Stimulated activated CD4-positive, alpha-beta T cell treated with anti-CD3 and anti-CD28 coated beads, Interleukin-15, amount 100 ng/mL, for 24 hours (primary cell): Measurements from ENCODE around the gene C11orf91.
"Not testable (repeated sequence)": the region's sequence is repeated elsewhere in the genome, so short reads cannot be mapped to it uniquely, and the experiment has no call there.

Experiments
- DNase-seq: peaks from one replicate; pipeline ENCODE4 v3.0.0-alpha.2; 2020

Gene C11orf91

GRCh38 chr11:33695051-33695566 lies 5.5 kb downstream of the C11orf91 start:
- no peak for DNase-seq

DNA sequence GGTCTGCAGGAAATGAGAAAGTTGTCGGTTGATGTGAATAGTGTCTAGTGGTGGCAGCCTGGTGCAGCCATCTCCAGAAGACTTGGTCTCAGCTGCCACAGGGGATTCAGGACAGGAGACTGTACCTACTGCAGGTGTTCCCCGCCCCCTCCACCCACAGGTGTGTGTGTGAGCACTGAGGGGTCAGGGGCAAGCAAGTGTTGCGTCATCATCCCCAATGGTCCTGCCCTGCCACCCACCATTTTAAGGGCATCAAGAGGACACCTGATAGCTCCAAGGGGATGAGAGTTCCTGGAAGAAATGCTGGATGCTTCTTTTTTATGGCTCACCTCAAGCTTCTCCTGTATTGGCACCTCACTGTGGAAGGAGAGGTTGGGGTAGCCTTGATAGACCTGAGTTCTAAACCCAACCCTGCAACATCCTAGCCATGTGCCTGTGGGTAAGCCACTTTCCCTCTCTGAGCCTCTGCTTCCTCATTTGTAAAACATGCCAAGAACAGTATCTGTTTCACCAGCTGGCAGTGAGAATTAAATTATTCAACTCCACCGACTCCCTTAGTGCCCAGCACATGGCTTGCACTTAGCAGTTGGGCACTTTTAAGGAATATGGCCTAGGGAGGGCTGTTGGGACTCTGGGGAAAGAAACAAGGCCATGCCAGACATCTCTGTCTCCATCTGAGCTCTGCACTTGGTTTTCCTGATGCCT lies 6.1 kb downstream of the C11orf91 start:
- no peak for DNase-seq

GRCh38 chr11:33692541-33692940 lies 8.1 kb downstream of the C11orf91 start:
- no peak for DNase-seq

DNA sequence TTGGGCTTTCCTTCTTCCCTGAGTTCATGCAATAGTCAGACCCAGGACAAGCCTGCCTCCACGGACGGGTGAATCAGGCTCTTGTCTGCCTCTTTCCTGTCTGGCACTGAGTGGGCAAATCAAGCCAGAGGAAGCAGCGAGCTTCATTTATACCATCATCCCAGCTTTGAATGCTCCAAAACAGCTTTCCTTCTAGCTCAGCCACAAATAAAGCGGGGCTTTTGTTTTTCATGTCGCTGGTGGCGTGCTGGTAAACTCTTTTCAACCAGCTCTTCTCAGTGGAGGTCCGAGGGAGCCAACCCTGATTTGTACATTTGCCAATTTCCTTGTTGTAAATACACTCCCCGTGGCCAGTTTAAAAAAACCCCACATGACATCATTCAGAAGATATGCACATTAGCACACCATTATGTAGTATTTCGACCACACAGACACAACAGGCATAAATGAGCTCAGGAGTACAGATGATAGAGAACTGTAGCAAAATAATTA lies 8.6 kb downstream of the C11orf91 start:
- DNase-seq, result no peak

GRCh38 chr11:33691066-33691864 lies 9.4 kb downstream of the C11orf91 start:
- DNase-seq, result no peak

- DNase-seq, result peak; percentile 38
These were observed 10.1 kb downstream of the C11orf91 start for GRCh38 chr11:33690290-33691065.

- no peak for DNase-seq
These were observed 11.1 kb downstream of the C11orf91 start for GRCh38 chr11:33689501-33689900.

DNA sequence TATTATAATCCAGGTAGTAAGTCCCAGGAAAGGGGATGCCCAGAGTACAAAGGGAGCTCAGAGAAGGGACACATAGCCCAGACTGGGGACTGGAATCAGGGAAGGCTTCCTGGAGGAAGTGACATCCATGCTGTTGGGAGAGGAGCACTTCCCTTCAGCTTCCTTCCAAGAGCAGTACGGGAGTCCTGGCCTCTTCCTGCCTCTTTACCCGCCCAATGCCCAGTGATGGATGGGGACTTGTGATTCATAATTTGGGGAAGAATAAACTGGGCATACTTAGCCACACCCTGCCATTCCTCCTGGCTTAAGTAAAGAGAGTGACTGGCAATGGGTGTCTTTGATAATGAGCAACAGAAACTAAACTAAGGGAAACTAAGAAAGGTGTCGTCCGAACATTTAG lies 11.5 kb downstream of the C11orf91 start:
- no peak for DNase-seq

- DNase-seq, result peak; percentile 26
These were observed 12.7 kb downstream of the C11orf91 start for GRCh38 chr11:33687733-33688479.

DNA sequence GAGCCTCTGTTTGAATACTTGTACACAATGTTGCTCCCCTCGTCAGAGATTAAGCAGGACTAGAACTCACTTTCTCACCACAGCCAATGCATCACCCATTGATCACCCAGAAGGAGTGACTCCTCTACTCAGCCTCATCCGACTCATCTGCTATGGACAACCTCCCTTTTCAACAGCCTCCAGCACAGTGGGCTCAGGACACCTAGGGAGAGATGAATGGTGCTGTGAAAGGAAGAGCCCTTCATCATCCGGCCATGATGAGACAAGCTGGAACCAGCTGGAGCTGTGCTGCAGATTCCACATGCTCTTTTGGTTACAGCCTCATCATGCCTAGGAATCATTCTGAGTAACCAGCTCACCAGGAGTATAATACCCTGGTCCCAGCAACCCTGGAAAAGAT lies 15.5 kb downstream of the C11orf91 start:
- DNase-seq, result no peak

- DNase-seq, result no peak
These were observed 16.5 kb downstream of the C11orf91 start for GRCh38 chr11:33684003-33684706.

- DNase-seq, result no peak
These were observed 18.2 kb downstream of the C11orf91 start for GRCh38 chr11:33682446-33682845.

- no peak for DNase-seq
These were observed 18.6 kb downstream of the C11orf91 start for GRCh38 chr11:33682019-33682418.

GRCh38 chr11:33678616-33679015 lies 22.0 kb downstream of the C11orf91 start:
- not testable (repeated sequence) for DNase-seq

DNA sequence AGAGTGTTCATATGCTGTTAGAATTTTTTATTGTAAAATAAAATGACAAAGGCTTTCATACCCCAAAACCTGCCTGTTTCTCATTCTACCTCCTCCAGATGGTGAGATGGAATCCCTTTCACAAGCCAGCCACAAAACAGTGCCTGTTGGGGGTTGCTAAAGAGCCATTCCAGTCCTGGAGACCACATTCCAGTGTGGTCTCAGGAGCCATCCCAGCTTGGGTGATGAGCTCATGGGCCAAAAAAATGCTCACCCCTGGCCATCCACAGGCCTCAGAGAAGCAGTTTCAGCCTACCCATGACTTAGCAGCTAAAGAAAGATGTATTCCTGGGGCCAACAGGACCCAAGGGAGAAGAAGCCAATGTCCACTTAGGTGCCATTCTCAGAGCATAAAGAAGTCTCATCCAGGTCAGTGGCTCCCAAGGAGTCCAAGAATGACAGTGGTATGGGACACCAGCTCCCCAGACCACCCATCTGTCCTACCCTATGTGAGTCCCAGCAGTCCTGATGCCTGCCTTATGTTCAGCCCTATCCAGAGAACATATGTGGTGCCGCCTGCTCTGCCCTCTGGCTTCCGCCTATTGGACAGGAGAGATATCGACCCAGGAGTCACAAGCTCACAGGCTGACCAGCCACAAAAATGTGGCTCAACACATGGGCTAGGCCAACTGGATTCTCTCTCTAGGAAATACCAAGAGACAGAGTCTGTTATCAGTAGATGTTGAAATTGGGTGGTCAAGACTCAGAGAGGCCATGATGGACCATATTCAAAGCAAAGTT lies 26.4 kb downstream of the C11orf91 start:
- no peak for DNase-seq

DNA sequence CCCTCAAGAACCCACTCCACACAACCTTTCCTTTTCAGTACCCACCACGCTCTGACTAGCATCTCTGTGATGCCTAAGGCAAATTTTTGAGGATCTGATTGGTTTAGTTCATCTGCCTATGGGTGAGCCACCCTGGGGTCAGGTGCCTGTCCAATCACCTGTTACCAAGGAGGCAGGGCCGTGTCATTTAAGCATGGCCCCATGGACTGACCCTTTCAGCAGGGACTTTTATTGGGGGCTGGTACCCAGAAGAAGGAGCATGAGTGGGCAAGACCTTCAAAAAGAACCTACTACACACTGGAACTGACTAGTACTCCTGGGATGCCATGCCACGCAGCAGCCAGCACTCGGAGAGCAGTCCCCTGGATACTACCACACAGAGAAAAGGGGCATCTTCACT lies 28.4 kb downstream of the C11orf91 start:
- no peak for DNase-seq

DNA sequence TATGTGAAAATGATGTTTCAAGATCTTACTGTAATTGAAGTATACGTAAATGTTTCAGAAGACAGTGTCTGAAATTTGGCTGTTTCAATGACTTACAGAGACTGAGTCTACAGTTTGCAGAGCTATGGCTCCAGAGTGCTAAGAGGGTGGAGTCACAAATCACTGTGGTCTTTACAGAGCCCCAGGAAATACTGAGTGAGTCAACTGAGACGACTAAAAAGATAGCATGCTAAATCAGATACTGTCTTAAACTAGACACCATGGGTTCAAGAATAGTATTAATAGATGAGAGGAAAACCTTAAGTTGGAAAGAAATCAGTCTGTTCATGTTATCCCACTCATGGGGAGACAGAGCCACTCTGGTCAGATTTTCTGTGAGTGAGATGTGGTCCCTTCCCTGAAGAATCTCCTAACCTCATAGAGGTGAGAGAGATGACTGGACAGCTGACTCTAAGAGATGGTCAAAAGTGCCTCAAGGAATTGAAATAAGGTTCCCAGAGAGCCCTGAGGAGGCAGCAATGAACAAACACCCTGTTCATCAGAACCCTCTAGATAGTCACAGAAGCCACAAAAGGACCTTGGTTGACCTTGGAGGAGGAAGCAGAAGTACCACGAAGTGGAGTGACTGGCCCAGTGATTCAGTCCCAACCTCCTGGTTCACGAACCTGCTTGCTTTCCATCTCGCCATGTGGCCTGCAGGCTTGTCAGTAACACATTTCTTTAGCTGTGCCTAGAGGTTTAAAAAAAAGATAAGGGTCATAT lies 30.2 kb downstream of the C11orf91 start:
- no peak for DNase-seq

DNA sequence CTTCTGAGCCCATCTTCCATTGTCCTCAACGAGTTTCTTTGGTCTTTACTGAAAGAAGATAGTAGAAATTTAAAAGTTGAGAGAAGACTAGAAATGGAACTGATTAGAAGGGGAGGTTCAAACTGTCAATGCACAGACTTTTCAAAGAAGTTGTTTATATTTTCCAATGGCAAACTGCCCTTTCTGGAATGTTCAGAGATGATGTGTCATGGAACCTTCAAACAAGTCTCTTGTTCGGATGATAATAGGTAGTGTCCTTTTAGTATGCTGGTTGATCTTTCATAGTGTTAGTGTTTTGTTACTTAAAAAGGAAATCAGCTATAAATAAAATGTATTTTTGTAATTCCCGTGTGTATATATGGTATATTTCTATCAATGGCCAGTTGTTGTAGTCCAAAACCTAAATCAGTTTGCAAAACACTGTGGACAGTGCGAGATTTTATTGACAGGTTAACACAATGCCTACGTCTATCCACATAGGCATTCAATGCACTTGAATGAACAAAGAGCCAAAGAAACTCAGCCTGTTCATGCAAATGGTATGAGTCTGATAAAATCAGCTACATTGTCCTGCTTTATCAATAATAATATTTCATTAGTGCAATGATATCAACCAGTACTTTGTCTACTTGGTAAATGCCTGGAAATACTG lies 30.9 kb downstream of the C11orf91 start:
- no peak for DNase-seq

- DNase-seq, result no peak
These were observed 31.6 kb downstream of the C11orf91 start for GRCh38 chr11:33668951-33669596.
